CD14-positive monocyte (primary cell): ENCODE data around the gene RIPOR3. TPM values are rescaled to one million over a fixed set of nuclear protein-coding genes. Genes with fewer than 3 reads are reported as not detected.

Source experiments
- DNase-seq, 3 donors: peaks; one replicate each; pipeline ENCODE4 v3.0.0-alpha.2; 2011 to 2022
- H2AFZ ChIP-seq: 2 replicates; pipeline ENCODE4 v1.6.0; 2012; ENCODE audit warnings: mild to moderate bottlenecking, low read depth, low read length, inconsistent platforms; ENCODE audit not compliant: insufficient read depth, poor library complexity, severe bottlenecking
- H3K27ac ChIP-seq, 2 donors: 1 replicate in 1 of 2; 2 replicates in 1 of 2; pipeline ENCODE4 v1.5.1; 2012 to 2013; ENCODE audit warnings: low read length in 2 of 2, control low read depth in 1 of 2, inconsistent platforms in 1 of 2, low read depth in 1 of 2, mild to moderate bottlenecking in 1 of 2
- H3K27me3 ChIP-seq, 2 donors: one replicate each; pipeline versions ENCODE4 v1.6.0 to v1.6.1; 2011 to 2013; ENCODE audit warnings: low read length in 2 of 2; ENCODE audit not compliant: control insufficient read depth in 2 of 2, insufficient read depth in 2 of 2
- H3K36me3 ChIP-seq, 2 donors: replicated peaks in 1 of 2; 1 replicate in 1 of 2; 2 replicates in 1 of 2; pipeline versions ENCODE4 v1.5.1 to v1.6.1; 2012 to 2013; ENCODE audit warnings: low read length in 2 of 2, control low read depth in 1 of 2, inconsistent platforms in 1 of 2, mild to moderate bottlenecking in 1 of 2; ENCODE audit not compliant: insufficient read depth in 2 of 2, control insufficient read depth in 1 of 2
- H3K4me1 ChIP-seq, 2 donors: 1 replicate in 1 of 2; 2 replicates in 1 of 2; pipeline versions ENCODE4 v1.5.1 to v1.6.1; 2012 to 2013; ENCODE audit warnings: low read length in 2 of 2, control low read depth in 1 of 2, inconsistent platforms in 1 of 2, mild to moderate bottlenecking in 1 of 2, moderate library complexity in 1 of 2; ENCODE audit not compliant: insufficient read depth in 2 of 2, control insufficient read depth in 1 of 2
- H3K4me2 ChIP-seq: replicated peaks from 2 replicates; pipeline ENCODE3; 2012; ENCODE audit warnings: low read length, moderate library complexity, mild to moderate bottlenecking; ENCODE audit not compliant: poor library complexity, severe bottlenecking; ENCODE audit errors: extremely low read depth
- H3K4me3 ChIP-seq, 3 experiments: fragments of 200-600 bp in 1 of 3; sonication (generic) in 1 of 3; replicated peaks in 1 of 3; 1 replicate in 2 of 3; 2 replicates in 1 of 3; pipeline ENCODE4 v1.5.1; 2011 to 2013; ENCODE audit warnings: low read length in 3 of 3, mild to moderate bottlenecking in 3 of 3, control low read depth in 2 of 3, low read depth in 2 of 3, inconsistent platforms in 1 of 3, moderate library complexity in 1 of 3
- H3K79me2 ChIP-seq: 2 replicates; pipeline ENCODE4 v1.6.0; 2012; ENCODE audit warnings: mild to moderate bottlenecking, control low read depth, inconsistent platforms, low read length, moderate library complexity; ENCODE audit not compliant: insufficient read depth
- H3K9ac ChIP-seq: 2 replicates; pipeline ENCODE4 v1.6.0; 2017; ENCODE audit warnings: low read length, mild to moderate bottlenecking; ENCODE audit not compliant: insufficient read depth, poor library complexity, severe bottlenecking
- H3K9me3 ChIP-seq, 2 donors: replicated peaks in 1 of 2; 1 replicate in 1 of 2; 2 replicates in 1 of 2; pipeline versions ENCODE4 v1.5.1 to v1.6.1; 2012 to 2013; ENCODE audit warnings: low read length in 2 of 2, control low read depth in 1 of 2; ENCODE audit not compliant: control insufficient read depth in 1 of 2, insufficient read depth in 1 of 2
- H4K20me1 ChIP-seq: 2 replicates; pipeline ENCODE4 v1.6.0; 2012; ENCODE audit warnings: mild to moderate bottlenecking, low read length, control low read depth, moderate library complexity; ENCODE audit not compliant: insufficient read depth
- H3K27ac Mint-ChIP-seq, 7 donors: one replicate each; pipeline ENCODE4 v1.8.0; 2020; ENCODE audit warnings: mild to moderate bottlenecking in 7 of 7, mixed read lengths in 7 of 7, moderate library complexity in 6 of 7, inconsistent platforms in 2 of 7
- H3K27me3 Mint-ChIP-seq, 3 donors: one replicate each; pipeline ENCODE4 v1.8.0; 2021 to 2022; ENCODE audit warnings: low read depth in 3 of 3, mild to moderate bottlenecking in 3 of 3, mixed read lengths in 3 of 3, moderate library complexity in 3 of 3, inconsistent platforms in 1 of 3
- H3K36me3 Mint-ChIP-seq, 2 donors: one replicate each; pipeline ENCODE4 v1.8.0; 2020; ENCODE audit warnings: mixed read lengths in 2 of 2, inconsistent platforms in 1 of 2, mild to moderate bottlenecking in 1 of 2
- H3K4me1 Mint-ChIP-seq: one replicate; pipeline ENCODE4 v1.8.0; 2020; ENCODE audit warnings: mild to moderate bottlenecking, mixed read lengths
- H3K4me3 Mint-ChIP-seq, 2 donors: one replicate each; pipeline ENCODE4 v1.8.0; 2020; ENCODE audit warnings: mild to moderate bottlenecking in 2 of 2, mixed read lengths in 2 of 2, moderate library complexity in 1 of 2
- H3K9me3 Mint-ChIP-seq, 7 donors: one replicate each; pipeline ENCODE4 v1.8.0; 2020 to 2022; ENCODE audit warnings: mixed read lengths in 7 of 7, mild to moderate bottlenecking in 6 of 7, moderate library complexity in 6 of 7, inconsistent platforms in 2 of 7
- WGBS: methylation state at CpG from one replicate; pipeline ENCODE4 v1.1.5; 2013; ENCODE audit warnings: missing lambda C conversion rate; ENCODE audit not compliant: insufficient coverage; 5-methylcytosine and 5-hydroxymethylcytosine counted together
- intact Hi-C, 2 donors: fragments of 100-400 bp; cut with micrococcal nuclease; formaldehyde crosslinking; loops; one replicate each; pipeline versions ENCODE4 v1.15.0 to v1.15.1; 2023
- polyA plus RNA-seq, 3 donors: library from polyadenylated mRNA; depleted of rRNA in 1 of 3; unstranded in 2 of 3; stranded (reverse) in 1 of 3; fragments of 300-500 nt in 2 of 3; fragments of >200 nt in 1 of 3; fragmentation: Illumina TruSeq in 2 of 3; gene quantifications; 1 replicate in 2 of 3; 2 replicates in 1 of 3; pipeline ENCODE4 v1.2.3, GENCODE V29; 2012 to 2021
- TF ChIP-seq, protein P1 (sequence below): fragments of 200-600 bp; IDR thresholded peaks from one replicate; pipeline ENCODE4 v1.8.0; 2022; ENCODE audit warnings: antibody characterized with exemption, mild to moderate bottlenecking

Gene RIPOR3
- polyA plus RNA-seq, 3 donors, result not detected

DNA sequence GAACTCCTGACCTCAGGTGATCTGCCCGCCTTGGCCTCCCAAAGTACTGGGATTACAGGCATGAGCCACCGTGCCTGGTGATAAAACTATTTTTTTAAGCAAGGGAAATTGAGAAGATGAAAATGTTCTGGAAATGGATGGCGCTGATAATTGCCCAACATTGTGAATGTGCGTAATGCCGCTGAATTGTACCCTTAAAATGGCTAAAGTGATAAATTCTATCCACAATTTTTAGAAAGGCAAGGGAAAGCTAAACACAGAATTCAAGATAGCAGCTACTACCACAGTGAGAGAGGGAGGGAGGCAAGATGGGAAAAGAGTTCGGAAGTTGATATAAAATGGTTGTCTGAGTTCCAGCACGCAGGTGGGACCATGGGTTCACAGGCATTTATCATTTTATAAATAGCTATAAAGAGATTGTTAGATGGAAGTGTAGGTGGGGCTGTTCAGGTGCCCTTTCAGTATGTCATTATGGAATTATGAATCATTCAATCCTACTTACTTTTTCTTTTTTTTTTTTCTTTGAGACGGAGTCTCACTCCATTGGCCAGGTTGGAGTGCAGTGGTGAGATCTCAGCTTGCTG, 8.3 kb downstream of the RIPOR3 start:
- no peaks in the 10 kb centered on the region for H3K36me3 Mint-ChIP-seq
- peaks cover 0 to 6% (median 0%) of the 10 kb centered on the region in 7 donors for H3K9me3 Mint-ChIP-seq
- Histone ChIP-seq H3K27ac (no peak overlapping the region), H3K9me3 (no peaks in the 10 kb centered on the region), H3K4me2 (no peak overlapping the region), H3K4me3 (no peak overlapping the region), H4K20me1 (no peaks in the 10 kb centered on the region), H3K9ac (no peak overlapping the region), H3K79me2 (no peaks in the 10 kb centered on the region), H3K36me3 (no peaks in the 10 kb centered on the region), H3K27me3 (no peaks in the 10 kb centered on the region), H3K4me1 (no peaks in the 10 kb centered on the region), H2AFZ (no peak overlapping the region)
- DNase-seq, result no peak
- H3K27me3 Mint-ChIP-seq, result peaks cover 5 to 9% (median 8%) of the 10 kb centered on the region in 3 donors
- intact Hi-C loops, result no loop called here
- TF ChIP-seq, protein P1, sequence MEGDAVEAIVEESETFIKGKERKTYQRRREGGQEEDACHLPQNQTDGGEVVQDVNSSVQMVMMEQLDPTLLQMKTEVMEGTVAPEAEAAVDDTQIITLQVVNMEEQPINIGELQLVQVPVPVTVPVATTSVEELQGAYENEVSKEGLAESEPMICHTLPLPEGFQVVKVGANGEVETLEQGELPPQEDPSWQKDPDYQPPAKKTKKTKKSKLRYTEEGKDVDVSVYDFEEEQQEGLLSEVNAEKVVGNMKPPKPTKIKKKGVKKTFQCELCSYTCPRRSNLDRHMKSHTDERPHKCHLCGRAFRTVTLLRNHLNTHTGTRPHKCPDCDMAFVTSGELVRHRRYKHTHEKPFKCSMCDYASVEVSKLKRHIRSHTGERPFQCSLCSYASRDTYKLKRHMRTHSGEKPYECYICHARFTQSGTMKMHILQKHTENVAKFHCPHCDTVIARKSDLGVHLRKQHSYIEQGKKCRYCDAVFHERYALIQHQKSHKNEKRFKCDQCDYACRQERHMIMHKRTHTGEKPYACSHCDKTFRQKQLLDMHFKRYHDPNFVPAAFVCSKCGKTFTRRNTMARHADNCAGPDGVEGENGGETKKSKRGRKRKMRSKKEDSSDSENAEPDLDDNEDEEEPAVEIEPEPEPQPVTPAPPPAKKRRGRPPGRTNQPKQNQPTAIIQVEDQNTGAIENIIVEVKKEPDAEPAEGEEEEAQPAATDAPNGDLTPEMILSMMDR, result no peak
- no CpG with 5 or more reads among the region's 8 CpGs for WGBS
- H3K4me1 Mint-ChIP-seq, result no peaks in the 10 kb centered on the region
- no peak overlapping the region for H3K4me3 Mint-ChIP-seq
- no peak overlapping the region for H3K27ac Mint-ChIP-seq

DNA sequence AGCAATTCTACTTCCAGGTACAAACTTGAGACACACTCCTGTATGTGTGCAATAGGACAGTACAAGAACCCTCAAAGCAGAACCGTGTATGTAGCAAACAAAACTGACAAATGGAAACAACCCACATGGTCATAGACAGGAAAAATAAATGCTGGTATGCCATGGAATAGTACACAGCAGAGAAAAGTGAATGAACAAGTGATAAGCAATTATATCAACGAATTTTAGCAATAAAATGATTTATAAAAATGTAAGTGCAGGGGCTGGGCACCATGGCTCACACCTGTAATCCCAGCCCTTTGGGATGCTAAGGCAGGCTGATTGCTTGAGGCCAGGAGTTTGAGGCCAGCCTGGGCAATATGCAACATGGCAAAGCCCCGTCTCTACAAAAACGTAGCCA, 9.3 kb downstream of the RIPOR3 start:
- no peak overlapping the region for H3K9ac ChIP-seq
- Mint-ChIP-seq H3K27me3 (peaks cover 4 to 9% (median 8%) of the 10 kb centered on the region in 3 donors), H3K36me3 (no peaks in the 10 kb centered on the region), H3K4me3 (no peak overlapping the region), H3K27ac (no peak overlapping the region), H3K9me3 (peaks cover 0 to 6% (median 0%) of the 10 kb centered on the region in 7 donors), H3K4me1 (no peaks in the 10 kb centered on the region)
- intact Hi-C loops, result no loop called here
- DNase-seq, result no peak
- H3K4me2 ChIP-seq, result no peak overlapping the region
- no peak overlapping the region for H3K27ac ChIP-seq
- no peaks in the 10 kb centered on the region for H3K79me2 ChIP-seq
- H3K4me1 ChIP-seq, result no peaks in the 10 kb centered on the region
- TF ChIP-seq, protein P1, result no peak
- H3K9me3 ChIP-seq, result no peaks in the 10 kb centered on the region
- H4K20me1 ChIP-seq, result no peaks in the 10 kb centered on the region
- H3K36me3 ChIP-seq, result no peaks in the 10 kb centered on the region
- H3K4me3 ChIP-seq, result no peak overlapping the region
- no peaks in the 10 kb centered on the region for H3K27me3 ChIP-seq
- WGBS, result 100% methylated on average over 3 of the region's 4 CpGs
- H2AFZ ChIP-seq, result no peak overlapping the region
